ENCODE measurements around the gene TUBB3.

DNA sequence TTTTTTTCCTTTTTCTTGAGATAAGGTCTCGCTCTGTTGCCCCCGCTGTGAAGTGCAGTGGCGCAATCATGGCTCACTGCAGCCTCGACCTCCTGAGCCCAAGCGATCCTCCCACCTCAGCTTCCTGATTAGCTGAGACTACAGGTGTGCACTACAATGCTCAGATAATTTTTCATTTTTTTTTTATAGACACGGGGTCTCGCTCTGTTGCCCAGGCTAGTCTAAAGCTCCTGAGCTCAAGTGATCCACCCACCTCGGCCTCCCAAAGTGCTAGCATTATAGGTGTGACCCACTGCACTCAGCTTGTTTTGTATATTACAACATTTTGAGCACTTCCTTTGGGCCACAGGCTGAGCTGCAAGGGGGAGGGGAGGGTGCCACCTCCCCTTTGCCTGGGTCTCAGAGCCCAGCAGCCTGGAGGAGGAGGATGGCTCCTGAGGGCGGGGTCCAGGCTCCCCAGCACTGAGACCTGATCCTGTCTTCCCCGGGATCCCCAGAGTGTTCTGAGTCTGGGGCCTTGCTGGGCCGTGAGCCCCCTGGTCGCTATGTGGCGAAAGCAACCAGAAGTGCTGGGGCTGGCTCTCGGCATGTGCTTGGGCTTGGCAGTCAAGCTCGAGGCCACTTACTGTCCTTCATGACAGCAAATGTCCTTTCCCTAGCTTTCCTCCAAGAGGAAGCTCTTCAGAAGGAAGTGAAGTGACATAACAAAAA, 33.5 kb downstream of the TUBB3 start:
- TF ChIP-seq CTCF (IDR thresholded peaks at IDR 0.05) = no peak
- TF ChIP-seq POLR2A (IDR thresholded peaks at IDR 0.05) = no peak

Measured in thyroid gland (tissue), 4 donors.